HEK293T (cell line): Measurements from ENCODE around the gene RNU1-4.
"Not testable (repeated sequence)": the region's sequence is repeated elsewhere in the genome, so short reads cannot be mapped to it uniquely, and the experiment has no call there.

Experiments used
- ARNT ChIP-seq: fragments of 450-650 bp; IDR thresholded peaks from 2 replicates; pipeline ENCODE4 v1.6.1; 2017; ENCODE audit warnings: mild to moderate bottlenecking
- BHLHE40 ChIP-seq: fragments of 450-650 bp; IDR thresholded peaks from 2 replicates; pipeline ENCODE4 v1.6.1; 2016; ENCODE audit warnings: mild to moderate bottlenecking, moderate library complexity, borderline replicate concordance
- ELF4 ChIP-seq: fragments of 450-650 bp; IDR thresholded peaks from 2 replicates; pipeline ENCODE4 v1.6.1; 2017; ENCODE audit warnings: antibody characterized with exemption
- FOXA1 ChIP-seq: fragments of 450-650 bp; IDR thresholded peaks from 2 replicates; pipeline ENCODE4 v1.6.1; 2016; ENCODE audit warnings: mild to moderate bottlenecking
- FOXK2 ChIP-seq: fragments of 450-650 bp; IDR thresholded peaks from 2 replicates; pipeline ENCODE4 v1.6.1; 2016; ENCODE audit warnings: mild to moderate bottlenecking
- FOXM1 ChIP-seq: fragments of 450-650 bp; IDR thresholded peaks from 2 replicates; pipeline ENCODE4 v1.6.1; 2017; ENCODE audit warnings: mild to moderate bottlenecking, borderline replicate concordance
- HDGF ChIP-seq: fragments of 450-650 bp; IDR thresholded peaks from 2 replicates; pipeline ENCODE4 v1.6.1; 2017; ENCODE audit warnings: antibody characterized with exemption, borderline replicate concordance
- L3MBTL2 ChIP-seq: fragments of 450-650 bp; conservative IDR thresholded peaks from 2 replicates; pipeline ENCODE4 v1.6.1; 2016; ENCODE audit warnings: mild to moderate bottlenecking
- SP1 ChIP-seq: fragments of 450-650 bp; IDR thresholded peaks from 2 replicates; pipeline ENCODE4 v1.6.1; 2017
- SUZ12 ChIP-seq: fragments of 450-650 bp; IDR thresholded peaks from 2 replicates; pipeline ENCODE4 v1.6.1; 2016; ENCODE audit warnings: mild to moderate bottlenecking
- TARDBP ChIP-seq: fragments of 450-650 bp; IDR thresholded peaks from 2 replicates; pipeline ENCODE4 v1.6.1; 2016
- ZNF384 ChIP-seq: fragments of 450-650 bp; IDR thresholded peaks from 2 replicates; pipeline ENCODE4 v1.6.1; 2016
- TF ChIP-seq, protein P1 (sequence below): fragments of 450-650 bp; IDR thresholded peaks from 2 replicates; pipeline ENCODE4 v1.6.1; 2016

DNA sequence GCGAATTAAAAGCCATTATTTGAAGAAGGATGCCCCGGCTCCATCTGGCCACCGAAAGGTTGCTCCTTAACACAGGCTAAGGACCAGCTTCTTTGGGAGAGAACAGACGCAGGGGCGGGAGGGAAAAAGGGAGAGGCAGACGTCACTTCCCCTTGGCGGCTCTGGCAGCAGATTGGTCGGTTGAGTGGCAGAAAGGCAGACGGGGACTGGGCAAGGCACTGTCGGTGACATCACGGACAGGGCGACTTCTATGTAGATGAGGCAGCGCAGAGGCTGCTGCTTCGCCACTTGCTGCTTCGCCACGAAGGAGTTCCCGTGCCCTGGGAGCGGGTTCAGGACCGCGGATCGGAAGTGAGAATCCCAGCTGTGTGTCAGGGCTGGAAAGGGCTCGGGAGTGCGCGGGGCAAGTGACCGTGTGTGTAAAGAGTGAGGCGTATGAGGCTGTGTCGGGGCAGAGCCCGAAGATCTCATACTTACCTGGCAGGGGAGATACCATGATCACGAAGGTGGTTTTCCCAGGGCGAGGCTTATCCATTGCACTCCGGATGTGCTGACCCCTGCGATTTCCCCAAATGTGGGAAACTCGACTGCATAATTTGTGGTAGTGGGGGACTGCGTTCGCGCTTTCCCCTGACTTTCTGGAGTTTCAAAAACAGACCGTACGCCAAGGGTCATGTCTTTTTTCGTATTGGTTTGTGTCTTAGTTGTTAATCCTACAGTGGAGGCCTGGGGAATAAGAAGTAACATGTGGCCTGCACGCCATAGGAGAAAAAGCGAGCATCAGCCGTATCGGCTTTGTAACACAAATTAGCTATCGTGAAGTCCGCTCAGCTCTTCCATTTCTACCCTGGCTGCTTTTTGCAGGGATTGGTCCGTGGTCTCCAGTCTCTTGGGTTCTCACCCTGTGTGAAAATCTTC is at the start of gene RNU1-4:
- not testable (repeated sequence) for TF ChIP-seq ARNT, SP1, FOXM1, FOXK2, ELF4, FOXA1, ZNF384, SUZ12, HDGF, L3MBTL2, TARDBP, BHLHE40
- TF ChIP-seq, protein P1, sequence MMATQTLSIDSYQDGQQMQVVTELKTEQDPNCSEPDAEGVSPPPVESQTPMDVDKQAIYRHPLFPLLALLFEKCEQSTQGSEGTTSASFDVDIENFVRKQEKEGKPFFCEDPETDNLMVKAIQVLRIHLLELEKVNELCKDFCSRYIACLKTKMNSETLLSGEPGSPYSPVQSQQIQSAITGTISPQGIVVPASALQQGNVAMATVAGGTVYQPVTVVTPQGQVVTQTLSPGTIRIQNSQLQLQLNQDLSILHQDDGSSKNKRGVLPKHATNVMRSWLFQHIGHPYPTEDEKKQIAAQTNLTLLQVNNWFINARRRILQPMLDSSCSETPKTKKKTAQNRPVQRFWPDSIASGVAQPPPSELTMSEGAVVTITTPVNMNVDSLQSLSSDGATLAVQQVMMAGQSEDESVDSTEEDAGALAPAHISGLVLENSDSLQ = not testable (repeated sequence)
